Stimulated activated CD8-positive, alpha-beta memory T cell treated with anti-CD3 and anti-CD28 coated beads, Interleukin-4, amount 100 ng/mL, for 1 hour (primary cell): Measurements from ENCODE around the gene CENPA.

ENCODE experiments used
- DNase-seq, 2 donors: peaks; one replicate each; pipeline ENCODE4 v3.0.0-alpha.2; 2020; ENCODE audit warnings: low read depth in 2 of 2, low spot score in 1 of 2

The CENPA gene

DNA sequence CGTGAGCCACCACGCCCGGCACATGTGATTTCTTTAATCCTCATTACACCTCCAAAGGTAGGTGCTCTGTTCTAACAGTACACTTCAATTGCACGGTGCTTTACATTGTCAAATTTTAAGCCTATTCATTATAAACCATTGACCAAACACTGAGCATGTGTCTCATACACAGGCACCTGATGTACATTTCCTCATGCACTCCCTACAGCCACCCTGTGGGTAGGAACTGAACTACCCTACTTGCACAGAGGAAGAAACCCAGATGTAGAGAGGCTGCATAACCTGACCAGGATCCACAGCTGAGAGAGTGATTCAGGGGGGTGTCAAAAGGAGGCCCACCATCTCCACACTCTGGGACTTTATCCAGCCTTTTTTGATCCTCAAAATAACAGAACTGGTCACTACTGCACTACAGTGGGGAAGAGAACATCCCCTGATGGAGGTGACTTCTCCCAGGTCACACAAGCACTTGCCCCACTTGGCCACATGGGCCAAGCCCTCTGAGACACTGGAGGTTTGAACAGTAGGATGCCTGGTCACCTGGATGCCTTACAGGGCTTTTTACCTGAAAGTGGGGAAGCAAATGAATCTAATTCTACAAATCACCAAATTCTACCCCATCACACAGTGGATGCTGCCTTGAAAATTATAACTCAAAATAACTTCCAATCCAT lies 55.2 kb downstream of the CENPA start:
- DNase-seq, result no peak

DNA sequence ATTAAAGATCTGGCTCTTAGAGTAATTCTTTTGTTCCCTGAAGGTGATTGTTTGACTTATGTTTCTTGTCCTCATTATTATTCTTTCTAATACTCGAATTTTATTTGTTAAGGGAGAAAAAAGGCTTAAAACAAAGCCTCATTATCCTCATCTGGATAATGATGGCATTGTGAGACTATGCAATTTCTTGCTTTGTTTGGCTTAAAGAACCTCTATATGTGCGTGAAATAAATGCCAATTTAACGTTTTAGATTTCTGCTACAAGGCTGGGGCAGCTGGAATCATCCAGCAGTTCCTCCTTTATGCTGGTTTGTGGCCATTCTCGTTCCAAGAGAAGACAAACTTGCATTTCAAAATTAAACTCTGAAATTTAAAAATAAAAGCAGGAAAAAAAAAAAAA lies 57.2 kb downstream of the CENPA start:
- DNase-seq, result no peak
